Sigmoid colon (tissue), 7 donors: ENCODE measurements around the gene MMD. TPM values are rescaled to one million over a fixed set of nuclear protein-coding genes. Genes with fewer than 3 reads are reported as not detected.

ENCODE experiments used
- DNase-seq: peaks from one replicate; pipeline ENCODE4 v3.0.0-alpha.2; 2019
- H3K27ac ChIP-seq, 4 donors: fragments of 200-600 bp; sonication (generic); one replicate each; pipeline ENCODE4 v1.5.1; 2016 to 2019; ENCODE audit warnings: mild to moderate bottlenecking in 1 of 4
- H3K27me3 ChIP-seq, 3 donors: fragments of 200-600 bp; sonication (generic); one replicate each; pipeline ENCODE4 v1.5.1; 2019; ENCODE audit warnings: mild to moderate bottlenecking in 1 of 3
- H3K36me3 ChIP-seq, 4 donors: fragments of 200-600 bp; sonication (generic); one replicate each; pipeline ENCODE4 v1.5.1; 2016 to 2019
- H3K4me1 ChIP-seq, 4 donors: fragments of 200-600 bp; sonication (generic); one replicate each; pipeline ENCODE4 v1.5.1; 2017 to 2019
- H3K4me3 ChIP-seq, 4 donors: fragments of 200-600 bp; sonication (generic); one replicate each; pipeline ENCODE4 v1.5.1; 2017 to 2019; ENCODE audit warnings: mild to moderate bottlenecking in 2 of 4, moderate library complexity in 1 of 4
- H3K9me3 ChIP-seq, 4 donors: fragments of 200-600 bp in 3 of 4; sonication (generic) in 3 of 4; one replicate each; pipeline versions ENCODE4 v1.5.1 to v1.6.1; 2013 to 2019
- EP300 ChIP-seq, 4 donors: sonication (generic); formaldehyde crosslinking; IDR thresholded peaks; one replicate each; pipeline ENCODE4 v1.6.1; 2017; ENCODE audit warnings: antibody characterized with exemption in 4 of 4
- POLR2A ChIP-seq, 2 donors: fragments of 450-650 bp; IDR thresholded peaks; one replicate each; pipeline ENCODE4 v1.6.1; 2016; ENCODE audit warnings: antibody characterized with exemption in 2 of 2, mild to moderate bottlenecking in 2 of 2, moderate library complexity in 2 of 2
- POLR2AphosphoS5 ChIP-seq, 4 donors: sonication (generic); formaldehyde crosslinking; IDR thresholded peaks; one replicate each; pipeline ENCODE4 v1.6.1; 2017; ENCODE audit warnings: antibody characterized with exemption in 4 of 4
- WGBS, 2 donors: extraction: QIAGEN DNeasy Blood & Tissue Kit; methylation state at CpG; one replicate each; pipeline ENCODE4 v1.1.7; 2013; 5-methylcytosine and 5-hydroxymethylcytosine counted together
- intact Hi-C: fragments of 100-400 bp; cut with DNase I; formaldehyde crosslinking; loops from one replicate; pipeline ENCODE4 v1.15.1; 2023
- polyA plus RNA-seq, 3 donors: library from polyadenylated mRNA; stranded (reverse); fragments of 200-250 nt; gene quantifications; one replicate each; pipeline ENCODE4 v1.2.3, GENCODE V29; 2013
- total RNA-seq, 4 donors: library from RNA; depleted of rRNA; stranded (reverse); fragments of >200 nt; gene quantifications; one replicate each; pipeline ENCODE4 v1.1.0, GENCODE V29; 2016
- TF ChIP-seq, protein P1 (sequence below), 4 experiments: fragments of 450-650 bp in 3 of 4; fragments of 200-600 bp in 1 of 4; IDR thresholded peaks; one replicate each; pipeline ENCODE4 v1.5.1; 2016 to 2019; ENCODE audit warnings: antibody characterized with exemption in 4 of 4, mild to moderate bottlenecking in 3 of 4, moderate library complexity in 2 of 4
- donor health status: healthy with polysubstance abuse.
- donor health status: Bipolar disorder and iron deficiency.
- donor health status: healthy.

Gene MMD
- total and polyA plus RNA-seq, 7 donors = 12.0 to 51.3 (median 26.9) TPM

DNA sequence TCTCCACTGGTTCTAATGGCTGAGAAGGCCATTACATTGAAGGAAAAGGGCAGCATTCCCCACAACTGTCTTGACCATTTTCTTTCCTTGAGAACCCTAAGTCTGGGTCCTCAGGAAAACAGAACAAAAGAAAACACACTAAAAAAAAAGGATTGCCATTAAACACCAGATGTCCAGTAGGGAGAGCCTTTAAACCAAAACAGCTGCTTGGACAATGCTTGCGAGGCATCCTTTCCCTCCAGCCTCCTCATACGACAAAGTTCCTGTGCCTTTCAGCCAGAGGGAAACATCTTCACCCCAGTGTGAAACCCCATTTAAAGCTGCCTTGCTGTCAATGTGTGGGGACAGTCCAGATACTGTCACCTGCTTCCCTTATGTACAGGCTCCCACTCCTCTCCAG, 74.3 kb downstream of the MMD start:
- Histone ChIP-seq H3K4me3 (no peak overlapping the region), H3K36me3 (no peaks in the 10 kb centered on the region), H3K4me1 (peaks cover 0 to 17% (median 0%) of the 10 kb centered on the region in 4 donors), H3K27ac (no peak overlapping the region), H3K9me3 (no peaks in the 10 kb centered on the region), H3K27me3 (no peaks in the 10 kb centered on the region)
- WGBS, 2 donors = 89 to 91% methylated on average over 2 of the region's 2 CpGs
- intact Hi-C loops = loop anchor here (5.0 kb wide), 2 partner anchors 55 to 290 kb away; no protein-coding TSS in a partner anchor
- TF ChIP-seq POLR2AphosphoS5 (IDR thresholded peaks at IDR 0.05) = no peak
- TF ChIP-seq, protein P1, sequence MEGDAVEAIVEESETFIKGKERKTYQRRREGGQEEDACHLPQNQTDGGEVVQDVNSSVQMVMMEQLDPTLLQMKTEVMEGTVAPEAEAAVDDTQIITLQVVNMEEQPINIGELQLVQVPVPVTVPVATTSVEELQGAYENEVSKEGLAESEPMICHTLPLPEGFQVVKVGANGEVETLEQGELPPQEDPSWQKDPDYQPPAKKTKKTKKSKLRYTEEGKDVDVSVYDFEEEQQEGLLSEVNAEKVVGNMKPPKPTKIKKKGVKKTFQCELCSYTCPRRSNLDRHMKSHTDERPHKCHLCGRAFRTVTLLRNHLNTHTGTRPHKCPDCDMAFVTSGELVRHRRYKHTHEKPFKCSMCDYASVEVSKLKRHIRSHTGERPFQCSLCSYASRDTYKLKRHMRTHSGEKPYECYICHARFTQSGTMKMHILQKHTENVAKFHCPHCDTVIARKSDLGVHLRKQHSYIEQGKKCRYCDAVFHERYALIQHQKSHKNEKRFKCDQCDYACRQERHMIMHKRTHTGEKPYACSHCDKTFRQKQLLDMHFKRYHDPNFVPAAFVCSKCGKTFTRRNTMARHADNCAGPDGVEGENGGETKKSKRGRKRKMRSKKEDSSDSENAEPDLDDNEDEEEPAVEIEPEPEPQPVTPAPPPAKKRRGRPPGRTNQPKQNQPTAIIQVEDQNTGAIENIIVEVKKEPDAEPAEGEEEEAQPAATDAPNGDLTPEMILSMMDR (IDR thresholded peaks at IDR 0.05) = no peak
- TF ChIP-seq POLR2A (IDR thresholded peaks at IDR 0.05) = no peak
- TF ChIP-seq EP300 (IDR thresholded peaks at IDR 0.05) = no peak
- DNase-seq = no peak

GRCh38 chr17:55346658-55347057, 75.0 kb downstream of the MMD start:
- Histone ChIP-seq H3K4me3 (no peak overlapping the region), H3K9me3 (no peaks in the 10 kb centered on the region), H3K27me3 (no peaks in the 10 kb centered on the region), H3K36me3 (no peaks in the 10 kb centered on the region), H3K27ac (no peak overlapping the region), H3K4me1 (peaks cover 0 to 17% (median 0%) of the 10 kb centered on the region in 4 donors)
- TF ChIP-seq EP300 (IDR thresholded peaks at IDR 0.05) (no peak), POLR2A (IDR thresholded peaks at IDR 0.05) (no peak), POLR2AphosphoS5 (IDR thresholded peaks at IDR 0.05) (no peak)
- WGBS, 2 donors = 91 to 93% methylated on average over 1 of the region's 1 CpG
- DNase-seq = no peak
- intact Hi-C loops = loop anchor here (5.0 kb wide), 2 partner anchors 54 to 289 kb away; no protein-coding TSS in a partner anchor

- TF ChIP-seq, protein P1 (IDR thresholded peaks at IDR 0.05) = no peak
- TF ChIP-seq POLR2A (IDR thresholded peaks at IDR 0.05) = no peak
- no peak for TF ChIP-seq EP300 (IDR thresholded peaks at IDR 0.05)
- TF ChIP-seq POLR2AphosphoS5 (IDR thresholded peaks at IDR 0.05) = no peak
- intact Hi-C loops = loop anchor here (5.0 kb wide), 2 partner anchors 53 to 288 kb away; no protein-coding TSS in a partner anchor
- no peaks in the 10 kb centered on the region for H3K27me3 ChIP-seq
- no peak for DNase-seq
- no peak overlapping the region for H3K27ac ChIP-seq
- no peaks in the 10 kb centered on the region for H3K36me3 ChIP-seq
- 76 to 85% methylated on average over 1 of the region's 1 CpG for WGBS, 2 donors
- H3K9me3 ChIP-seq = no peaks in the 10 kb centered on the region
- H3K4me3 ChIP-seq = no peak overlapping the region
- H3K4me1 ChIP-seq = peaks cover 0 to 11% (median 0%) of the 10 kb centered on the region in 4 donors
These were observed 76.5 kb downstream of the MMD start for GRCh38 chr17:55345132-55345531.

GRCh38 chr17:55344514-55344997, 77.1 kb downstream of the MMD start:
- 86 to 92% methylated on average over 3 of the region's 3 CpGs for WGBS, 2 donors
- Histone ChIP-seq H3K27ac (no peak overlapping the region), H3K27me3 (no peaks in the 10 kb centered on the region), H3K4me1 (peaks cover 0 to 11% (median 0%) of the 10 kb centered on the region in 4 donors), H3K36me3 (no peaks in the 10 kb centered on the region), H3K9me3 (no peaks in the 10 kb centered on the region), H3K4me3 (no peak overlapping the region)
- no peak for TF ChIP-seq EP300 (IDR thresholded peaks at IDR 0.05)
- no peak for TF ChIP-seq POLR2AphosphoS5 (IDR thresholded peaks at IDR 0.05)
- TF ChIP-seq POLR2A (IDR thresholded peaks at IDR 0.05) = no peak
- TF ChIP-seq, protein P1 (IDR thresholded peaks at IDR 0.05) = no peak
- no peak for DNase-seq
- intact Hi-C loops = no loop called here

- 82 to 87% methylated on average over 4 of the region's 4 CpGs for WGBS, 2 donors
- intact Hi-C loops = no loop called here
These were observed 77.6 kb downstream of the MMD start for GRCh38 chr17:55343900-55344513.

More at GRCh38 chr17:55343900-55344513, 77.6 kb downstream of the MMD start:
- Histone ChIP-seq H3K36me3 (no peaks in the 10 kb centered on the region), H3K27ac (no peak overlapping the region), H3K4me1 (peaks cover 0 to 7% (median 0%) of the 10 kb centered on the region in 4 donors), H3K9me3 (no peaks in the 10 kb centered on the region), H3K27me3 (no peaks in the 10 kb centered on the region), H3K4me3 (no peak overlapping the region)
- no peak for DNase-seq
- TF ChIP-seq EP300 (IDR thresholded peaks at IDR 0.05) = no peak
- TF ChIP-seq POLR2A (IDR thresholded peaks at IDR 0.05) = no peak
- TF ChIP-seq POLR2AphosphoS5 (IDR thresholded peaks at IDR 0.05) = no peak
- TF ChIP-seq, protein P1 (IDR thresholded peaks at IDR 0.05) = no peak
